BLaER1 treated with 17β-estradiol and CSF1 and Interleukin-3, amounts not matched to agents 10 nM and 100 nM (cell line): Measurements from ENCODE around the gene HS1BP3.

Source experiments
- H3K27ac ChIP-seq, 11 experiments: shearing (Covaris generic); formaldehyde crosslinking; 2 replicates each; pipeline ENCODE4 v1.8.1; 2022
- H3K27me3 ChIP-seq, 11 experiments: shearing (Covaris generic); formaldehyde crosslinking; 2 replicates each; pipeline ENCODE4 v1.8.1; 2022
- H3K36me3 ChIP-seq, 11 experiments: shearing (Covaris generic); formaldehyde crosslinking; 2 replicates each; pipeline ENCODE4 v1.8.1; 2022
- H3K4me1 ChIP-seq, 10 experiments: shearing (Covaris generic); formaldehyde crosslinking; 2 replicates each; pipeline ENCODE4 v1.8.1; 2022
- H3K4me2 ChIP-seq, 11 experiments: shearing (Covaris generic); formaldehyde crosslinking; 2 replicates each; pipeline ENCODE4 v1.8.1; 2022
- H3K4me3 ChIP-seq, 10 experiments: shearing (Covaris generic); formaldehyde crosslinking; 2 replicates each; pipeline ENCODE4 v1.8.1; 2022
- H3K9ac ChIP-seq, 11 experiments: shearing (Covaris generic); formaldehyde crosslinking; 2 replicates each; pipeline ENCODE4 v1.8.1; 2022
- H3K9me3 ChIP-seq, 11 experiments: shearing (Covaris generic); formaldehyde crosslinking; replicated peaks in 1 of 11; 2 replicates each; pipeline ENCODE4 v1.8.1; 2022
- H4K20me1 ChIP-seq, 11 experiments: shearing (Covaris generic); formaldehyde crosslinking; 2 replicates each; pipeline ENCODE4 v1.8.1; 2022
- Cebpa-rat ChIP-seq, 11 experiments: shearing (Covaris generic); IDR thresholded peaks; 2 replicates each; pipeline ENCODE4 v1.8.1; 2022

Gene HS1BP3

GRCh38 chr2:20667531-20668401, 16.9 kb upstream of the HS1BP3 start:
- Histone ChIP-seq H4K20me1 (peaks cover 0 to 69% (median 51%) of the 10 kb centered on the region in 11 experiments; a peak in 17 of 22 replicates), H3K9me3 (peaks cover 0 to 19% (median 9%) of the 10 kb centered on the region in 11 experiments; a peak in 7 of 22 replicates), H3K4me2 (peak overlapping the region; percentile 83 to 94 (median 91)), H3K36me3 (no peaks in the 10 kb centered on the region), H3K9ac (peak overlapping the region in 5 of 11 experiments; percentile 5 to 50 (median 33); a peak in 5 of 22 replicates), H3K4me1 (peaks cover 8 to 22% (median 16%) of the 10 kb centered on the region in 10 experiments; a peak in 18 of 20 replicates), H3K27ac (no peak overlapping the region), H3K4me3 (peak overlapping the region; percentile 49 to 72 (median 59)), H3K27me3 (peaks cover 80 to 98% (median 97%) of the 10 kb centered on the region in 11 experiments)
- TF ChIP-seq Cebpa-rat (IDR thresholded peaks at IDR 0.05), result no peak

GRCh38 chr2:20667151-20667530, 16.2 kb upstream of the HS1BP3 start:
- no peaks in the 10 kb centered on the region for H3K36me3 ChIP-seq
- peak overlapping the region; percentile 83 to 94 (median 91) for H3K4me2 ChIP-seq
- peak overlapping the region in 5 of 11 experiments; percentile 5 to 50 (median 33); a peak in 5 of 22 replicates for H3K9ac ChIP-seq
- peak overlapping the region; percentile 49 to 72 (median 59) for H3K4me3 ChIP-seq
- peaks cover 82 to 98% (median 97%) of the 10 kb centered on the region in 11 experiments for H3K27me3 ChIP-seq
- peaks cover 0 to 19% (median 9%) of the 10 kb centered on the region in 11 experiments; a peak in 7 of 22 replicates for H3K9me3 ChIP-seq
- H3K4me1 ChIP-seq, result peaks cover 8 to 20% (median 16%) of the 10 kb centered on the region in 10 experiments; a peak in 18 of 20 replicates
- H3K27ac ChIP-seq, result no peak overlapping the region
- TF ChIP-seq Cebpa-rat (IDR thresholded peaks at IDR 0.05), result no peak
- peaks cover 0 to 69% (median 55%) of the 10 kb centered on the region in 11 experiments; a peak in 17 of 22 replicates for H4K20me1 ChIP-seq

DNA sequence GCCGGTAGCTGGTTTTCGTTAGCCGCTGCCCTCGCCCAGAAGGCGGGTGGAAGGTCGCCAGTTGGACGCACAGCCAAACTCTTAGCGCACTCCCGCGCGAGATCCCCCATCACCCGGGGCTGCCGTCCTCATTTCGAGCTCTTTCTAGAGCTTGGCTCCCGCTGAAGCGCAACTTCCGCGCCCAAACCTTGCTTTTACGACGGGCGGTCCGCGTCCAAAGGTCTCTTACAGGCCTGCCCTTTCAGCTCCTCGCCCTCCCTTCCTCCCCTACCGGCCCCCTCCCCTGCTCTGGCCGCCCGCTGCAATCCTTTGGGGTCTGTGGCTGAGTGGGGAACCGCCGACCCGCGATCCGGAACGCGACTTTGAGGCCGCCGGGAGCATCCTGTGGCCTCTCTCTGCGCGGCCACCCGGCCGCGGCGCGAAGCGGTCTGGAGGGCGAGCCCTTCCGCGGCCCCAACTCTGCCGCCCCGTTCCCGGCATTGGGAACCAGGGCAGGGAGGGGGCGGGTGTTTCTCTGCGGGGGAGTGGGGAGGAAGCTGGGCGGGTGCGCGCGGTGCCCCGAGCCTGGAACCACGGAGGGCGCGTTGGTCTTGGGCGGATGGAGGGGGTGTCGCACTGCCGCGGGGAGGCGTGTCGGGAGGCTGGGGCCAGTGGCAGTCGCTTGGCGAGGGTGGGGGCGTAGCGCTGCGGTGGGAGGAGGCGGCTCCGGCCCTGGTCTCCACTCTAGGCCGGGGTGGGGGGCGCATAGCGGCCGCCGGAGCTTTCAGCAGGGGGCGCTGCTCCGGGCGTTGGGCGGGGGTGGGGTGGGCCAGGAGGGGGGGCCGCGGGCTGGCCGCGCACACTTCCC, 15.6 kb upstream of the HS1BP3 start, which contains the start of gene GDF7:
Gene GDF7, plus strand, starts transcription at position 841 of the 847 bp plus-strand sequence. CDS start 96 bp downstream, outside the sequence.
- peak within 1 kb of the TSS; percentile 83 to 94 (median 91) for H3K4me2 ChIP-seq
- H3K4me1 ChIP-seq, result peaks cover 8 to 19% (median 16%) of the 10 kb centered on the region in 10 experiments; a peak in 18 of 20 replicates
- TF ChIP-seq Cebpa-rat (IDR thresholded peaks at IDR 0.05), result no peak
- H3K9me3 ChIP-seq, result peaks cover 0 to 19% (median 9%) of the 10 kb centered on the region in 11 experiments; a peak in 7 of 22 replicates
- H3K36me3 ChIP-seq, result no peaks in the 10 kb centered on the region
- H3K27me3 ChIP-seq, result peaks cover 87 to 100% (median 100%) of the 10 kb centered on the region in 11 experiments
- peak within 1 kb of the TSS; percentile 49 to 72 (median 59) for H3K4me3 ChIP-seq
- peaks cover 0 to 76% (median 60%) of the 10 kb centered on the region in 11 experiments; a peak in 17 of 22 replicates for H4K20me1 ChIP-seq
- no peak within 1 kb of the TSS for H3K27ac ChIP-seq
- H3K9ac ChIP-seq, result peak within 1 kb of the TSS in 7 of 11 experiments; percentile 0 to 50 (median 33); a peak in 10 of 22 replicates

GRCh38 chr2:20666005-20666303, 15.1 kb upstream of the HS1BP3 start:
- Histone ChIP-seq H3K4me2 (peak overlapping the region; percentile 83 to 94 (median 91)), H4K20me1 (peaks cover 0 to 76% (median 60%) of the 10 kb centered on the region in 11 experiments; a peak in 17 of 22 replicates), H3K36me3 (no peaks in the 10 kb centered on the region), H3K9me3 (peaks cover 0 to 16% (median 8%) of the 10 kb centered on the region in 11 experiments; a peak in 7 of 22 replicates), H3K27me3 (peaks cover 87 to 95% (median 95%) of the 10 kb centered on the region in 11 experiments), H3K4me3 (peak overlapping the region; percentile 49 to 72 (median 59)), H3K9ac (peak overlapping the region in 5 of 11 experiments; percentile 0 to 37 (median 32); a peak in 5 of 22 replicates), H3K27ac (no peak overlapping the region), H3K4me1 (peaks cover 8 to 19% (median 16%) of the 10 kb centered on the region in 10 experiments; a peak in 18 of 20 replicates)
- TF ChIP-seq Cebpa-rat (IDR thresholded peaks at IDR 0.05), result no peak

- peaks cover 87 to 90% (median 89%) of the 10 kb centered on the region in 11 experiments for H3K27me3 ChIP-seq
- H3K9ac ChIP-seq, result peak overlapping the region in 2 of 11 experiments; percentile 0 to 32; a peak in 1 of 22 replicates
- H3K4me3 ChIP-seq, result peak overlapping the region in 9 of 10 experiments; percentile 51 to 72 (median 59); a peak in 16 of 20 replicates
- peak overlapping the region; percentile 83 to 94 (median 91) for H3K4me2 ChIP-seq
- peaks cover 8 to 19% (median 16%) of the 10 kb centered on the region in 10 experiments; a peak in 18 of 20 replicates for H3K4me1 ChIP-seq
- H3K27ac ChIP-seq, result no peak overlapping the region
- peaks cover 0 to 76% (median 60%) of the 10 kb centered on the region in 11 experiments; a peak in 17 of 22 replicates for H4K20me1 ChIP-seq
- H3K9me3 ChIP-seq, result peaks cover 0 to 11% (median 2%) of the 10 kb centered on the region in 11 experiments; a peak in 7 of 22 replicates
- TF ChIP-seq Cebpa-rat (IDR thresholded peaks at IDR 0.05), result no peak
- no peaks in the 10 kb centered on the region for H3K36me3 ChIP-seq
These were observed 14.5 kb upstream of the HS1BP3 start for GRCh38 chr2:20665243-20666004.

- Histone ChIP-seq H3K4me1 (peaks cover 8 to 19% (median 16%) of the 10 kb centered on the region in 10 experiments; a peak in 18 of 20 replicates), H3K27me3 (peaks cover 80 to 82% (median 82%) of the 10 kb centered on the region in 11 experiments), H3K27ac (no peak overlapping the region), H3K36me3 (no peaks in the 10 kb centered on the region), H3K9me3 (peaks cover 0 to 3% (median 0%) of the 10 kb centered on the region in 11 experiments; a peak in 3 of 22 replicates), H3K4me2 (no peak overlapping the region), H3K4me3 (no peak overlapping the region), H4K20me1 (peaks cover 0 to 75% (median 59%) of the 10 kb centered on the region in 11 experiments; a peak in 17 of 22 replicates), H3K9ac (no peak overlapping the region)
- no peak for TF ChIP-seq Cebpa-rat (IDR thresholded peaks at IDR 0.05)
These were observed 13.7 kb upstream of the HS1BP3 start for GRCh38 chr2:20664431-20665242.

DNA sequence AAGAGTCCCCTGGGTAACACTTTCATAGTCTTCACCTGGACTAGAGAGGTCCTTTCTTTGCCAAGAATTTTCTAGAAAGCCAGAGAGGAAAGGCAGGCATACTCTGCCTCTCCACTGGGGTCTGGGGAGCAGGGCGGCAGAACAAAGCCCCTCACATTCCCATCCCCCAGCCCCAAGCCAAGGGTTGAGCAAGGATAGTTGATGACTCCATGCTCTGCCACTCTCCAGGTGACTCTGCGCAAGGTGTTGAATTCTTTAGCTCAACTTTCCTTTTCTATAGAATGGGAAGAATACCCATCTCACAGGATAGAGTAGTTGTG, 13.1 kb upstream of the HS1BP3 start:
- no peak for TF ChIP-seq Cebpa-rat (IDR thresholded peaks at IDR 0.05)
- Histone ChIP-seq H3K4me3 (no peak overlapping the region), H3K36me3 (no peaks in the 10 kb centered on the region), H3K9me3 (no peaks in the 10 kb centered on the region), H3K27ac (no peak overlapping the region), H3K9ac (no peak overlapping the region), H4K20me1 (peaks cover 0 to 69% (median 58%) of the 10 kb centered on the region in 11 experiments; a peak in 17 of 22 replicates), H3K27me3 (peaks cover 74 to 76% (median 75%) of the 10 kb centered on the region in 11 experiments), H3K4me2 (no peak overlapping the region), H3K4me1 (peaks cover 8 to 19% (median 16%) of the 10 kb centered on the region in 10 experiments; a peak in 18 of 20 replicates)
